Keratinocyte (primary cell): Measurements from ENCODE around the gene SMC4. TPM values are rescaled to one million over a fixed set of nuclear protein-coding genes. Genes with fewer than 3 reads are reported as not detected.

Source experiments
- DNase-seq: peaks from one replicate; pipeline ENCODE4 v3.0.0-alpha.2; 2011; ENCODE audit warnings: low read depth, missing footprints, low spot score
- FAIRE-seq: peaks from 2 replicates; lab custom pipeline; 2011; peaks lifted over from hg19 to GRCh38; lab: Jason Lieb, UNC
- H2AFZ ChIP-seq: 2 replicates; pipeline ENCODE4 v1.6.0; 2012; ENCODE audit warnings: low read length, control low read depth, inconsistent platforms; ENCODE audit not compliant: control insufficient read depth
- H3K27ac ChIP-seq: 2 replicates; pipeline ENCODE4 v1.5.1; 2011; ENCODE audit warnings: low read length; ENCODE audit not compliant: control insufficient read depth, insufficient read depth
- H3K27me3 ChIP-seq: 3 replicates; pipeline ENCODE4 v1.6.0; 2011; ENCODE audit warnings: low read length; ENCODE audit not compliant: control insufficient read depth, insufficient read depth; ENCODE audit errors: extremely low read depth
- H3K36me3 ChIP-seq, 2 experiments: 2 replicates in 1 of 2; 3 replicates in 1 of 2; pipeline ENCODE4 v1.5.1; 2011; ENCODE audit warnings: low read length in 2 of 2, mild to moderate bottlenecking in 1 of 2; ENCODE audit not compliant: control insufficient read depth in 2 of 2, insufficient read depth in 2 of 2; ENCODE audit errors: extremely low read depth in 1 of 2
- H3K4me1 ChIP-seq: 3 replicates; pipeline ENCODE4 v1.5.1; 2011; ENCODE audit warnings: low read length; ENCODE audit not compliant: control insufficient read depth, insufficient read depth; ENCODE audit errors: extremely low read depth
- H3K4me2 ChIP-seq: 3 replicates; pipeline ENCODE4 v1.6.0; 2011; ENCODE audit warnings: low read depth, low read length; ENCODE audit not compliant: control insufficient read depth, insufficient read depth; ENCODE audit errors: extremely low read depth
- H3K4me3 ChIP-seq, 3 experiments: fragments of 200-600 bp in 1 of 3; sonication (generic) in 1 of 3; 2 replicates in 2 of 3; 3 replicates in 1 of 3; pipeline ENCODE4 v1.5.1; 2011 to 2016; ENCODE audit warnings: low read length in 3 of 3, mild to moderate bottlenecking in 3 of 3, control low read depth in 2 of 3, inconsistent platforms in 1 of 3, low read depth in 1 of 3, mixed read lengths in 1 of 3, mixed run types in 1 of 3, moderate library complexity in 1 of 3; ENCODE audit not compliant: control insufficient read depth in 2 of 3, insufficient read depth in 2 of 3; ENCODE audit errors: extremely low read depth in 1 of 3
- H3K79me2 ChIP-seq: 2 replicates; pipeline ENCODE4 v1.6.0; 2012; ENCODE audit warnings: low read length; ENCODE audit not compliant: control insufficient read depth, insufficient read depth
- H3K9ac ChIP-seq: 3 replicates; pipeline ENCODE4 v1.6.0; 2011; ENCODE audit warnings: low read length; ENCODE audit not compliant: control insufficient read depth, insufficient read depth; ENCODE audit errors: extremely low read depth
- H3K9me1 ChIP-seq: 3 replicates; pipeline ENCODE4 v1.6.0; 2011; ENCODE audit warnings: low read length; ENCODE audit not compliant: control insufficient read depth, insufficient read depth; ENCODE audit errors: extremely low read depth
- H3K9me3 ChIP-seq: 2 replicates; pipeline ENCODE4 v1.5.1; 2012; ENCODE audit warnings: low read depth, low read length; ENCODE audit not compliant: control insufficient read depth
- H4K20me1 ChIP-seq: 3 replicates; pipeline ENCODE4 v1.6.0; 2011; ENCODE audit warnings: low read length; ENCODE audit not compliant: control insufficient read depth, insufficient read depth; ENCODE audit errors: extremely low read depth
- CTCF ChIP-seq, 3 experiments: IDR thresholded peaks in 1 of 3; conservative IDR thresholded peaks in 1 of 3; optimal IDR thresholded peaks in 1 of 3; 2 replicates in 2 of 3; 3 replicates in 1 of 3; pipeline versions ENCODE3 to v1.5.1; 2011; ENCODE audit warnings: low read length in 3 of 3, mild to moderate bottlenecking in 3 of 3, moderate library complexity in 2 of 3, control low read depth in 1 of 3, inconsistent platforms in 1 of 3; ENCODE audit not compliant: insufficient read depth in 2 of 3; ENCODE audit errors: extremely low read depth in 1 of 3
- EZH2 ChIP-seq: IDR thresholded peaks from one replicate; pipeline ENCODE4 v1.6.1; 2012; ENCODE audit warnings: inconsistent platforms, mild to moderate bottlenecking, low read length, moderate library complexity
- dilution Hi-C: fragments of 300-500 bp; cut with MboI; formaldehyde crosslinking; loops from one replicate; pipeline ENCODE4 v1.7.0; 2020; ENCODE audit warnings: low sequenced_read_pairs; ENCODE audit not compliant: extremely low pct_ligation_motif_present
- polyA plus RNA-seq, 5 experiments: library from polyadenylated mRNA; depleted of rRNA in 3 of 5; stranded (reverse) in 3 of 5; stranded (forward) in 1 of 5; unstranded in 1 of 5; fragments of >200 nt; gene quantifications; 1 replicate in 1 of 5; 2 replicates in 3 of 5; 3 replicates in 1 of 5; pipeline versions ENCODE4 v1.2.1 to v1.2.3, GENCODE V29; 2011 to 2012; ENCODE audit warnings: missing spikeins in 2 of 5, low read depth in 1 of 5, low replicate concordance in 1 of 5

Gene SMC4
- polyA plus RNA-seq, 1 donor (not counting 4 experiments of a cell fraction or from before 2014, with no cell fraction given) = 45.2 TPM

GRCh38 chr3:160401291-160402095 lies 2.0 kb downstream of the SMC4 start:
- Histone ChIP-seq H3K36me3 (no peaks in the 10 kb centered on the region), H3K9me3 (no peaks in the 10 kb centered on the region), H4K20me1 (peaks cover 6% of the 10 kb centered on the region), H2AFZ (no peak overlapping the region), H3K4me2 (peak overlapping the region; percentile 81), H3K27me3 (no peaks in the 10 kb centered on the region), H3K9ac (peak overlapping the region; percentile 97), H3K27ac (peak overlapping the region; percentile 96), H3K4me1 (peaks cover 19% of the 10 kb centered on the region), H3K79me2 (peaks cover 90% of the 10 kb centered on the region), H3K4me3 (peak overlapping the region; percentile 72 to 100 (median 92)), H3K9me1 (no peaks in the 10 kb centered on the region)
- DNase-seq (no peak), FAIRE-seq (no peak)
- TF ChIP-seq EZH2 = no peak
- no peak for TF ChIP-seq CTCF (optimal IDR thresholded peaks at IDR 0.05 in 1 of 3, IDR thresholded peaks at IDR 0.05 in 1 of 3, conservative IDR thresholded peaks at IDR 0.05 in 1 of 3; ENCODE audit: extremely low read depth in 1 of 3, insufficient read depth in 2 of 3, low read length in 3 of 3)
- dilution Hi-C loops = no loop called here

GRCh38 chr3:160402221-160403027 lies 3.0 kb downstream of the SMC4 start:
- dilution Hi-C loops = no loop called here
- Histone ChIP-seq H3K36me3 (peaks cover 0 to under 1% of the 10 kb centered on the region in 2 experiments), H3K4me3 (peak overlapping the region; percentile 72 to 100 (median 92)), H3K4me2 (peak overlapping the region; percentile 81), H4K20me1 (peaks cover 6% of the 10 kb centered on the region), H3K9ac (peak overlapping the region; percentile 97), H3K79me2 (peaks cover 94% of the 10 kb centered on the region), H3K9me1 (no peaks in the 10 kb centered on the region), H3K27ac (peak overlapping the region; percentile 96), H2AFZ (no peak overlapping the region), H3K9me3 (no peaks in the 10 kb centered on the region), H3K27me3 (no peaks in the 10 kb centered on the region), H3K4me1 (peaks cover 19% of the 10 kb centered on the region)
- FAIRE-seq (no peak), DNase-seq (no peak)
- TF ChIP-seq EZH2 = no peak
- TF ChIP-seq CTCF (optimal IDR thresholded peaks at IDR 0.05 in 1 of 3, IDR thresholded peaks at IDR 0.05 in 1 of 3, conservative IDR thresholded peaks at IDR 0.05 in 1 of 3; ENCODE audit: extremely low read depth in 1 of 3, insufficient read depth in 2 of 3, low read length in 3 of 3) = no peak
